Measurements from ENCODE around the gene SPPL2B.
"Not testable (repeated sequence)": the region's sequence is repeated elsewhere in the genome, so short reads cannot be mapped to it uniquely, and the experiment has no call there.

The SPPL2B gene

GRCh38 chr19:2381148-2381820 is 52.8 kb downstream of the SPPL2B start:
- peak; percentile 94 for DNase-seq (ENCODE audit: low spot score)

GRCh38 chr19:2382530-2383222 is 54.2 kb downstream of the SPPL2B start:
- DNase-seq (ENCODE audit: low spot score), result no peak

GRCh38 chr19:2385053-2385721 is 56.7 kb downstream of the SPPL2B start:
- peak; percentile 30 for DNase-seq (ENCODE audit: low spot score)

- DNase-seq (ENCODE audit: low spot score), result no peak
These were observed 59.1 kb downstream of the SPPL2B start for GRCh38 chr19:2387367-2388288.

DNA sequence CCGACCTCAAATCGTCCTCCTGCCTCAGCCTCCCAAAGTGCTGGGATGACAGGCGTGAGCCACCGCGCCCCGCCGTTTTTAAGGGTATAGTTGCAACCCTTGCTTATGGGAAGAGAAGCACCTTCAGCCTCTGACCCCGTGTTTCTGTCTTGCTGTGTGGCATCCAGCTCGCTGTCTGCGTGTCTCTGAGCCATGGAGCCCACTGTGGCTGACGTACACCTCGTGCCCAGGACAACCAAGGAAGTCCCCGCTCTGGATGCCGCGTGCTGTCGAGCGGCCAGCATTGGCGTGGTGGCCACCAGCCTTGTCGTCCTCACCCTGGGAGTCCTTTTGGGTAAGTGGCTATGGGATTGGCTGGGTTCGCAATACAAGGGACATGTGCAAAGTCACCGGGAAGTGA is 61.1 kb downstream of the SPPL2B start:
- DNase-seq (ENCODE audit: low spot score), result no peak

DNA sequence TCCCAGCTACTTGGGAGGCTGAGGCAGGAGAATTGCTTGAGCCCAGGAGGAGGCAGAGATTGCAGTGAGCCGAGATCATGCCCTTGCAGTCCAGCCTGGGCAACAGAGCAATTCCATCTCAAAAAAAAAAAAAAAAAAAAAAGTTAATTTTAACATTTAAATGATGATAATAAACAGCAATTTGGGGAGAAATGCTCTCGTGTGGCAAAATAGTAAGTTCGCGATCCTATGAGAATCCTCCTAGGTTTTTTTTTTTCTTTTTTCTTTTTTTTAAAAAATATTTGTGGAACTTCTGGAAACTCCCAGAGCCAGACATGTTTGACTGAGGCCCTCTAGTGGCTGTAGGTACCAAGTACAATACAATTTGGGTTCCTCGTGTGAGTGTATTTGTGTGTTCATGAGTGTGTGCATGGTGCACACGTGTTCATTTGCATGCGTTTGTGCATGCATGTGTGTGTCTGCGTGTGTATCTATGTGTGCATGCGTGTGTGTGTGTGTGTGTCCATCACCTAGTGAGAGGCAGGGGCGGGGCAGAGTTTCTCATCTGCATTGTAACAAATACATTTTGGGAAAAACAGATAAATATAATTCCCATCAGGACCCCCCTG is 62.7 kb downstream of the SPPL2B start:
- DNase-seq (ENCODE audit: low spot score), result peak; percentile 77

- no peak for DNase-seq (ENCODE audit: low spot score)
These were observed 63.9 kb downstream of the SPPL2B start for GRCh38 chr19:2392366-2392765.

DNA sequence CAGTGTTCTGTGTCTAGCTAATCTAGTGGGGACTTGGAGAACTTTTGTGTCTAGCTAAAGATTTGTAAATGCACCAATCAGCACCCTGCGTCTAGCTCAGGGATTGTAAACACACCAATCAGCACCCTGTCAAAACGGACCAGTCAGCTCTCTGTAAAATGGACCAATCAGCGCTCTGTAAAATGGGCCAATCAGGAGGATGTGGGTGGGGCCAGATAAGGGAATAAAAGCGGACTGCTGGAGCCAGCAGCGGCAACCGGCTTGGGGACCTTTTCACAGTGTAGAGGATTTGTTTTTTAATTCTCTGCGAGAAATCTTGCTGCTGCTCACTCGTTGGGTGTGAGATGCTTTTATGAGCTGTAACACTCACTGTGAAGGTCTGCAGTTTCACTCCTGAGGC is 64.4 kb downstream of the SPPL2B start:
- not testable (repeated sequence) for DNase-seq (ENCODE audit: low spot score)

DNA sequence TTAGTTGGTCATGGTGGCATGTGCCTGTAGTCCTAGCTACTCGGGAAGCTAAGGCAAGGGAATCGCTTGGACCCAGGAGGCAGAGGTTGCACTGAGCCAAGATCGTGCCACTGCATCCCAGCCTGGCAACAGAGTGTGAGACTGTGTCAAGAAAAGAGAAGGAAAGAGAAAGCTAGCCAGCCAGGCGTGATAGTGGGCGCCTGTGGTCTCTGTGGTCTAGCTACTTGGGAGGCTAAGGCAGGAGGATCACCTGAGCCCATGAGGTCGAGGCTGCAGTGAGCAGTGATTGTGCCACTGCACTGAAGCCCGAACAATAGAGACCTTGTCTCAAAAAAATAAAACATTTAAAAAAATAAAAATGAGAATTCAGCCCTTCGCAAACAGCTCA is 65.6 kb downstream of the SPPL2B start:
- no peak for DNase-seq (ENCODE audit: low spot score)

GRCh38 chr19:2394442-2395292 is 66.2 kb downstream of the SPPL2B start:
- peak; percentile 40 for DNase-seq (ENCODE audit: low spot score)

DNA sequence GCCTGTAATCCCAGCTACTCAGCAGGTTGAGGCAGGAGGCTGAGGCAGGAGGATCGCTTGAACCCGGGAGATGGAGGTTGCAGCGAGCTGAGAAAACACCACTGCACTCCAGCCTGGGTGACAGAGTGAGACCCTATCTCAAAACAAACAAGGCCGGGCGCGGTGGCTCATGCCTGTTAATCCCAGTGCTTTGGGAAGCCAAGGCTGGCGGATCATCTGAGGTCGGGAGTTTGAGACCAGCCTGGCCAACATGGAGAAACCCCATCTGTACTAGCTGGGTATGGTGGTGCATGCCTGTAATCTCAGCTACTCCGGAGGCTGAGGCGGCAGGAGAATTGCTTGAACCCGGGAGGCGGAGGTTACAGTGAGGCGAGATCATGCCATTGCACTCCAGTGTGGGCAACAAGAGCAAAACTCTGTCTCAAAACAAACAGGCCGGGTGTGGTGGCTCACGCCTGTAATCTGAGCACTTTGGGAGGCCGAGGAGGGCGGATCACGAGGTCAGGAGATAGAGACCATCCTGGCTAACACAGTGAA is 66.9 kb downstream of the SPPL2B start:
- not testable (repeated sequence) for DNase-seq (ENCODE audit: low spot score)

- not testable (repeated sequence) for DNase-seq (ENCODE audit: low spot score)
These were observed 68.7 kb downstream of the SPPL2B start for GRCh38 chr19:2397173-2397572.

GRCh38 chr19:2398735-2399305 is 70.3 kb downstream of the SPPL2B start:
- no peak for DNase-seq (ENCODE audit: low spot score)

DNA sequence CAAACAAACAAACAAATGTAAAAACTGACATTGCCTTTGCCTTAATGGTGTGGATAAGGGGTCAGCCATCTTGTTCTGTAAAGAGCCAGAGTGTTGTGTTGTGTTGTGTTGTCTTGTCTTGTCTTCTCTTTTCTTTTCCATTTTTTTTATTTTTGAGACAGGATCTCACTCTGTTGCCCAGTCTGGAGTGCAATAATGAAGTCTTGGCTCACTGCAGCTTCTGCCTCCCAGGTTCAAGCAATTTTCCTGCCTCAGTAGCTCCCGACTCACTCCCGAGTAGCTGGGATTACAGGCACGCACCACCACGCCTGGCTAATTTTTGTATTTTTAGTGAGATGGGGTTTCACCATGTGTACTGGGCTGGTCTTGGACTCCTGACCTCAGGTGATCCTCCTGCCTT is 71.1 kb downstream of the SPPL2B start:
- DNase-seq (ENCODE audit: low spot score), result no peak

All from Ammon's horn (tissue), 1 donor.